Immature natural killer cell (primary cell): Measurements from ENCODE around the gene FIGNL2. TPM values are rescaled to one million over a fixed set of nuclear protein-coding genes. Genes with fewer than 3 reads are reported as not detected.
A peak's percentile ranks its signal among the peaks of the same experiment; 100 is the strongest.
"Not testable (repeated sequence)": the region's sequence is repeated elsewhere in the genome, so short reads cannot be mapped to it uniquely, and the experiment has no call there.

ENCODE experiments used
- DNase-seq, 3 donors: peaks; one replicate each; pipeline ENCODE4 v3.0.0; 2022; ENCODE audit warnings: mixed read lengths in 1 of 3
- H3K27ac Mint-ChIP-seq, 6 donors: one replicate each; pipeline ENCODE4 v1.8.0; 2020; ENCODE audit warnings: mixed read lengths in 6 of 6, mild to moderate bottlenecking in 5 of 6, inconsistent platforms in 4 of 6, moderate library complexity in 3 of 6
- H3K27me3 Mint-ChIP-seq, 3 donors: one replicate each; pipeline ENCODE4 v1.8.0; 2020 to 2021; ENCODE audit warnings: low read depth in 3 of 3, mild to moderate bottlenecking in 3 of 3, mixed read lengths in 3 of 3, moderate library complexity in 3 of 3, inconsistent platforms in 1 of 3
- H3K36me3 Mint-ChIP-seq, 3 donors: one replicate each; pipeline ENCODE4 v1.8.0; 2020; ENCODE audit warnings: mixed read lengths in 3 of 3, inconsistent platforms in 2 of 3, mild to moderate bottlenecking in 2 of 3
- H3K4me1 Mint-ChIP-seq, 2 donors: one replicate each; pipeline ENCODE4 v1.8.0; 2020; ENCODE audit warnings: inconsistent platforms in 2 of 2, mild to moderate bottlenecking in 2 of 2, mixed read lengths in 2 of 2, moderate library complexity in 1 of 2
- H3K4me3 Mint-ChIP-seq, 5 donors: one replicate each; pipeline ENCODE4 v1.8.0; 2020; ENCODE audit warnings: mild to moderate bottlenecking in 5 of 5, mixed read lengths in 5 of 5, inconsistent platforms in 3 of 5, moderate library complexity in 3 of 5
- H3K9me3 Mint-ChIP-seq, 6 donors: one replicate each; pipeline ENCODE4 v1.8.0; 2020; ENCODE audit warnings: mild to moderate bottlenecking in 6 of 6, mixed read lengths in 6 of 6, inconsistent platforms in 4 of 6, moderate library complexity in 3 of 6
- polyA plus RNA-seq, 3 donors: library from polyadenylated mRNA; unstranded; fragments of 300-500 nt; fragmentation: Illumina TruSeq; gene quantifications; one replicate each; pipeline ENCODE4 v1.2.3, GENCODE V29; 2021

FIGNL2 gene
- polyA plus RNA-seq, 3 donors from 2014 or later, result 0.07 TPM; not detected in 2

DNA sequence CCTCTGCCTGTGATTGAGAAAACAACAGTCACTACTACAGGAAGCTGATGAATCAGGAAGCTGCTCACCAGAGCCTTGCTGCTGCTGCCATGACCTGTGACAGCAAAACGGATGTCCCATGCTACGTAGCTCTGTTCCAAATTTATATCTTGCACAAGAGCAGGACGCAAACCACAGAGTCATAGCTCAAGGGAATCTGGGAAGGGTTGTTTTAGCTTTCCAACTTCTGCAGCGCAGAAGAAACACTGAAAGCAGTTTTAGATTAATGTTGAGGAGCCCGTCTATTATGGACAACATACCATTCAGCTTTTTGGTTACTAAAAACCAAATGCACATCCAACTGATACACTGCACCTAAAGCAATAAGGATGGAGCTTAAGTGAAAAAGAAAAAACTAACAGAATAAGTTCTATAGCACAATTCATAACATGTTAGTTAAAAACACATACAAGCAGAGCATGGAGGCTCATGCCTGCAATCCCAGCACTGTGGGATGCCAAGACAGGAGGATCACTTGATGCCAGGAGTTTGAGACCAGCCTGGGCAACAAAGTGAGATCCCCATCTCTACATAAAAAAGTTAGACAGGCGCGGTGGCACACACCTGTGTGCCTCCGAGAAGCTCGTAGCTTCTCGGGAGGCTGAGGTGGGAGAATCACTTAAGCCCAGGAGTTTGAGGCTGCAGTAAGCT is 37.6 kb upstream of the FIGNL2 start:
- Mint-ChIP-seq H3K36me3 (no peaks in the 10 kb centered on the region), H3K4me3 (peak overlapping the region; percentile 40 to 76 (median 60)), H3K27ac (peak overlapping the region; percentile 75 to 85 (median 79)), H3K4me1 (peaks cover 7 to 14% of the 10 kb centered on the region in 2 donors), H3K9me3 (no peaks in the 10 kb centered on the region), H3K27me3 (peaks cover 0 to 6% (median 3%) of the 10 kb centered on the region in 3 donors)
- peak; percentile 15 to 45 (median 36) for DNase-seq

DNA sequence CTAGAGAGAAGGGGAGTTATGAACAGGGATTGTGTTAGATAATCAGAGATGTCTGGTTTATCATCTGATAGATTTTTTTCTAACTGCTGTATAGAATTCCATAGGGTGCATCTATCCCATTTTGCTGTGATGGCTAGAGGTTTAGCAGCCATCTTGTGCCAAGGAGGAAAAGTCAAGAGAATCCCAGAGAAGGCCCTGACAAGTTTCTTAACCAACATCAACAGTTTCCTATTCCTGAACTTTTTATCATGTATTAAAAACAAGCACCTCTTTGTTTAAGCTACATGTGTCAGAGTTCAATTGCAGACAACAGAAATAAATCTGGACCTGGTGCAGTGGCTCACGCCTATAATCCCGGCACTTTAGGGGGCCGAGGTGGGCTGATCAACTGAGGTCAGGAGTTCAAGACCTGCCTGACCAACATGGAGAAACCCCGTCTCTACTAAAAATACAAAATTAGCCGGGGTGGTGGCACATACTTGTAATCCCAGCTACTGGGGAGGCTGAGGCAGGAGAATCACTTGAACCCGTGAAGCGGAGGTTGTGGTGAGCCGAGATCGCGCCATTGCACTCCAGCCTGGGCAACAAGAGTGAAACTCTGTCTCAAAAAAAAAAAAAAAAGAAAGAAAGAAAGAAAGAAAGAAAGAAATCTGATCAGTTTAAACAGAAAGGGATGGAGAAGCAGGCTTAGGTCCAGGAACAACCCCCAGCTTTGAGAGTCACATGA is 36.9 kb upstream of the FIGNL2 start:
- H3K36me3 Mint-ChIP-seq, H3K27me3 Mint-ChIP-seq, H3K9me3 Mint-ChIP-seq, DNase-seq: not testable (repeated sequence)
- peak overlapping the region; percentile 40 to 76 (median 60) for H3K4me3 Mint-ChIP-seq
- peak overlapping the region in 5 of 6 donors; percentile 75 to 85 (median 81) for H3K27ac Mint-ChIP-seq
- peaks cover 7 to 14% of the 10 kb centered on the region in 2 donors for H3K4me1 Mint-ChIP-seq

GRCh38 chr12:51884676-51885229 is 36.2 kb upstream of the FIGNL2 start:
- peaks cover 7 to 14% of the 10 kb centered on the region in 2 donors for H3K4me1 Mint-ChIP-seq
- peaks cover 0 to 6% (median 1%) of the 10 kb centered on the region in 3 donors for H3K27me3 Mint-ChIP-seq
- no peaks in the 10 kb centered on the region for H3K9me3 Mint-ChIP-seq
- H3K36me3 Mint-ChIP-seq, result no peaks in the 10 kb centered on the region
- no peak for DNase-seq
- no peak overlapping the region for H3K27ac Mint-ChIP-seq
- H3K4me3 Mint-ChIP-seq, result no peak overlapping the region

DNA sequence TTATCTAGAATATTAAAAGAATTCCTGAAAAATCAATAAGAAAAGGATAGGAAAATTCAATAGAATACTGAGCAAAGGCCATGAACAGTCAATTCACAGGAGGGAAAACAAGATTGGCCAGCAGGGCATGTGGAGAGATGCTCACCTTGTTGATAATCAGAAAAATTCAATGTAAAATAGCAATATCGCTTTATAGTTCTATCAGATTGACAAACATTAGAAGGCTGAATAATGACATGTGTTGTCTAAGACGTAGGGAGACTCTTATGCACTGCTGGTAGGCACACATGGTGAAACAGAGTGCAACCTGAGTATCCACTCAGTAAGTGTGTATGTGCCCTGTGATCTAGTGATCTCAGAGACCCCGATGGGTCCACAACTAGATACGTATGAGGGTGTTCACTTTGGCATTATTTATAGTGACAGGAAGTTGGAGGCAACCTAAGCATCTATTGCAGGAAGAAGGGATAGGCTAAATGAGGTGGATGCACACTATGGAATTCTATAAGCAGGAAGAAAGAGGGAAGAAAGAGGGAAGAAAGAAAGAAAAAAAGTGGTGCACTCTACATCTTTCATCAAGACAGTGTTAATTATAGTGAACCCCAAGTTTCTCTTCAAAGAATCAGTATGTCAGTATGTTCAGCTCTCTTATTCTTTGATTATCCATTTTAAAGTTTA is 35.6 kb upstream of the FIGNL2 start:
- no peak overlapping the region for H3K4me3 Mint-ChIP-seq
- no peaks in the 10 kb centered on the region for H3K36me3 Mint-ChIP-seq
- H3K27ac Mint-ChIP-seq, result no peak overlapping the region
- peaks cover 0 to 8% (median 1%) of the 10 kb centered on the region in 3 donors for H3K27me3 Mint-ChIP-seq
- no peaks in the 10 kb centered on the region for H3K9me3 Mint-ChIP-seq
- peaks cover 7 to 14% of the 10 kb centered on the region in 2 donors for H3K4me1 Mint-ChIP-seq
- DNase-seq, result no peak

GRCh38 chr12:51883295-51883694 is 34.8 kb upstream of the FIGNL2 start:
- Mint-ChIP-seq H3K36me3 (no peaks in the 10 kb centered on the region), H3K4me1 (peaks cover 7 to 13% of the 10 kb centered on the region in 2 donors), H3K9me3 (no peaks in the 10 kb centered on the region), H3K4me3 (no peak overlapping the region), H3K27me3 (peaks cover 0 to 8% (median 1%) of the 10 kb centered on the region in 3 donors), H3K27ac (no peak overlapping the region)
- no peak for DNase-seq

GRCh38 chr12:51879102-51879501 is 30.6 kb upstream of the FIGNL2 start:
- H3K27ac Mint-ChIP-seq, result peak overlapping the region in 1 of 6 donors; percentile 0
- H3K36me3 Mint-ChIP-seq, result no peaks in the 10 kb centered on the region
- DNase-seq, result no peak
- no peak overlapping the region for H3K4me3 Mint-ChIP-seq
- H3K27me3 Mint-ChIP-seq, result peaks cover 1 to 2% (median 2%) of the 10 kb centered on the region in 3 donors
- no peaks in the 10 kb centered on the region for H3K9me3 Mint-ChIP-seq
- H3K4me1 Mint-ChIP-seq, result no peaks in the 10 kb centered on the region

GRCh38 chr12:51874486-51874885 is 26.0 kb upstream of the FIGNL2 start:
- no peaks in the 10 kb centered on the region for H3K9me3 Mint-ChIP-seq
- H3K36me3 Mint-ChIP-seq, result no peaks in the 10 kb centered on the region
- H3K27ac Mint-ChIP-seq, result no peak overlapping the region
- no peak for DNase-seq
- peaks cover 3 to 14% (median 5%) of the 10 kb centered on the region in 3 donors for H3K27me3 Mint-ChIP-seq
- peaks cover 0 to 2% of the 10 kb centered on the region in 2 donors for H3K4me1 Mint-ChIP-seq
- H3K4me3 Mint-ChIP-seq, result no peak overlapping the region

- Mint-ChIP-seq H3K9me3 (no peaks in the 10 kb centered on the region), H3K4me1 (peaks cover 0 to 2% of the 10 kb centered on the region in 2 donors), H3K27me3 (peaks cover 3 to 14% (median 4%) of the 10 kb centered on the region in 3 donors), H3K36me3 (no peaks in the 10 kb centered on the region), H3K4me3 (no peak overlapping the region), H3K27ac (no peak overlapping the region)
- no peak for DNase-seq
Observed at GRCh38 chr12:51874000-51874399, 25.5 kb upstream of the FIGNL2 start.

DNA sequence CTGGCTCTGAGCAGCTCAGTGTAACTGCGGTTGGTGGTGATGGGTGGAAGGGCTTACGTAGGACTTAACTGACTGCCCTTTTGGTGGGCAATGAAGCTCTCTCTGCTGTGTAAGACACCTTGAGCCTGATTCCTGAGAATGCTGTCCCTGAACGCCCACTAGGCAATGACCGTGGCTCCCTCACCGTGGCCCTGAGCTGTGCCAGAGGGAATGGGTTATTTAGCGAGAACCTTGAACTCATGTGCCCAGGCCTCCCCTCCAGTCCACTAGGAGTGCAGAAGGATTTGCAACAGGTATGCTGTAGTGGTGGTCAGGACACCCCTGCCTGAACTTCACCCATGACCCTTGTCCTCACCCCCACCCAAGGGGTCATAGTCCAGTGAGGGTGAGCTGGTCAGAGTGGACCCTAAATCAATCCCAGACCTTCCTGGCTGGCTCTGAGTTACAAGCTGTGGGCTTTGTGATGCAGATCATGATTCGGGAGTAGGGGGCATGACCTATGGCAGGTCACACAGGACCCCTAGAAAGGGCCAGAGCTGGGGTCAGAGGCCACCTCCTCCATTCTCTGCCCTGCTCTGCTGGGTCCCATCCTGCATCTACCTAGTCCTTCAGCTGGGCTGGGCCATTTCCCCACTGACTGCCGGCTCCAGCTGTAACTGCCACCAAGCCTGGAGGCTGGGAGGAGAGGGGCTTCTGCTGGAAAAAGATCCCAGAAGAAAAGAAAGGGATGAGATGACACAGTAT is 24.9 kb upstream of the FIGNL2 start:
- H3K4me3 Mint-ChIP-seq, result no peak overlapping the region
- no peak for DNase-seq
- H3K27me3 Mint-ChIP-seq, result peaks cover 4 to 18% (median 6%) of the 10 kb centered on the region in 3 donors
- H3K36me3 Mint-ChIP-seq, result no peaks in the 10 kb centered on the region
- peaks cover 0 to 3% of the 10 kb centered on the region in 2 donors for H3K4me1 Mint-ChIP-seq
- H3K9me3 Mint-ChIP-seq, result no peaks in the 10 kb centered on the region
- no peak overlapping the region for H3K27ac Mint-ChIP-seq

- Mint-ChIP-seq H3K27ac (no peak overlapping the region), H3K9me3 (peaks cover 0 to 4% (median 0%) of the 10 kb centered on the region in 6 donors), H3K4me3 (no peak overlapping the region), H3K36me3 (no peaks in the 10 kb centered on the region), H3K4me1 (peaks cover 0 to 6% of the 10 kb centered on the region in 2 donors), H3K27me3 (peaks cover 4 to 23% (median 6%) of the 10 kb centered on the region in 3 donors)
- DNase-seq, result no peak
Observed at GRCh38 chr12:51872689-51872981, 24.1 kb upstream of the FIGNL2 start.

GRCh38 chr12:51871918-51872688 is 23.6 kb upstream of the FIGNL2 start:
- no peak overlapping the region for H3K27ac Mint-ChIP-seq
- peaks cover 0 to 4% (median 0%) of the 10 kb centered on the region in 6 donors for H3K9me3 Mint-ChIP-seq
- H3K4me1 Mint-ChIP-seq, result peaks cover 0 to 6% of the 10 kb centered on the region in 2 donors
- H3K27me3 Mint-ChIP-seq, result peaks cover 4 to 23% (median 9%) of the 10 kb centered on the region in 3 donors
- DNase-seq, result no peak
- H3K36me3 Mint-ChIP-seq, result no peaks in the 10 kb centered on the region
- no peak overlapping the region for H3K4me3 Mint-ChIP-seq

- H3K4me1 Mint-ChIP-seq, result peaks cover 0 to 6% of the 10 kb centered on the region in 2 donors
- H3K9me3 Mint-ChIP-seq, result peaks cover 0 to 4% (median 0%) of the 10 kb centered on the region in 6 donors
- peaks cover 4 to 23% (median 11%) of the 10 kb centered on the region in 3 donors for H3K27me3 Mint-ChIP-seq
- no peak for DNase-seq
- no peaks in the 10 kb centered on the region for H3K36me3 Mint-ChIP-seq
- no peak overlapping the region for H3K27ac Mint-ChIP-seq
- no peak overlapping the region for H3K4me3 Mint-ChIP-seq
Observed at GRCh38 chr12:51871126-51871525, 22.6 kb upstream of the FIGNL2 start.
